ENCODE data around the gene CPA5.

- TF ChIP-seq CTCF (IDR thresholded peaks at IDR 0.05), result no peak
- no peak for TF ChIP-seq POLR2A (IDR thresholded peaks at IDR 0.05)
Measured at GRCh38 chr7:130337410-130337971, 7.1 kb upstream of the CPA5 start.

Measured in upper lobe of left lung (tissue), 4 donors.